Keratinocyte (primary cell): ENCODE measurements around the gene TFB1M. TPM values are rescaled to one million over a fixed set of nuclear protein-coding genes. Genes with fewer than 3 reads are reported as not detected.

ENCODE experiments used
- DNase-seq: peaks from one replicate; pipeline ENCODE4 v3.0.0-alpha.2; 2011; ENCODE audit warnings: low read depth, missing footprints, low spot score
- FAIRE-seq: peaks from 2 replicates; lab custom pipeline; 2011; peaks lifted over from hg19 to GRCh38; lab: Jason Lieb, UNC
- H2AFZ ChIP-seq: 2 replicates; pipeline ENCODE4 v1.6.0; 2012; ENCODE audit warnings: low read length, control low read depth, inconsistent platforms; ENCODE audit not compliant: control insufficient read depth
- H3K27ac ChIP-seq: 2 replicates; pipeline ENCODE4 v1.5.1; 2011; ENCODE audit warnings: low read length; ENCODE audit not compliant: control insufficient read depth, insufficient read depth
- H3K27me3 ChIP-seq: 3 replicates; pipeline ENCODE4 v1.6.0; 2011; ENCODE audit warnings: low read length; ENCODE audit not compliant: control insufficient read depth, insufficient read depth; ENCODE audit errors: extremely low read depth
- H3K36me3 ChIP-seq, 2 experiments: 2 replicates in 1 of 2; 3 replicates in 1 of 2; pipeline ENCODE4 v1.5.1; 2011; ENCODE audit warnings: low read length in 2 of 2, mild to moderate bottlenecking in 1 of 2; ENCODE audit not compliant: control insufficient read depth in 2 of 2, insufficient read depth in 2 of 2; ENCODE audit errors: extremely low read depth in 1 of 2
- H3K4me1 ChIP-seq: 3 replicates; pipeline ENCODE4 v1.5.1; 2011; ENCODE audit warnings: low read length; ENCODE audit not compliant: control insufficient read depth, insufficient read depth; ENCODE audit errors: extremely low read depth
- H3K4me2 ChIP-seq: 3 replicates; pipeline ENCODE4 v1.6.0; 2011; ENCODE audit warnings: low read depth, low read length; ENCODE audit not compliant: control insufficient read depth, insufficient read depth; ENCODE audit errors: extremely low read depth
- H3K4me3 ChIP-seq, 3 experiments: fragments of 200-600 bp in 1 of 3; sonication (generic) in 1 of 3; 2 replicates in 2 of 3; 3 replicates in 1 of 3; pipeline ENCODE4 v1.5.1; 2011 to 2016; ENCODE audit warnings: low read length in 3 of 3, mild to moderate bottlenecking in 3 of 3, control low read depth in 2 of 3, inconsistent platforms in 1 of 3, low read depth in 1 of 3, mixed read lengths in 1 of 3, mixed run types in 1 of 3, moderate library complexity in 1 of 3; ENCODE audit not compliant: control insufficient read depth in 2 of 3, insufficient read depth in 2 of 3; ENCODE audit errors: extremely low read depth in 1 of 3
- H3K79me2 ChIP-seq: 2 replicates; pipeline ENCODE4 v1.6.0; 2012; ENCODE audit warnings: low read length; ENCODE audit not compliant: control insufficient read depth, insufficient read depth
- H3K9ac ChIP-seq: 3 replicates; pipeline ENCODE4 v1.6.0; 2011; ENCODE audit warnings: low read length; ENCODE audit not compliant: control insufficient read depth, insufficient read depth; ENCODE audit errors: extremely low read depth
- H3K9me1 ChIP-seq: 3 replicates; pipeline ENCODE4 v1.6.0; 2011; ENCODE audit warnings: low read length; ENCODE audit not compliant: control insufficient read depth, insufficient read depth; ENCODE audit errors: extremely low read depth
- H3K9me3 ChIP-seq: 2 replicates; pipeline ENCODE4 v1.5.1; 2012; ENCODE audit warnings: low read depth, low read length; ENCODE audit not compliant: control insufficient read depth
- H4K20me1 ChIP-seq: 3 replicates; pipeline ENCODE4 v1.6.0; 2011; ENCODE audit warnings: low read length; ENCODE audit not compliant: control insufficient read depth, insufficient read depth; ENCODE audit errors: extremely low read depth
- EZH2 ChIP-seq: IDR thresholded peaks from one replicate; pipeline ENCODE4 v1.6.1; 2012; ENCODE audit warnings: inconsistent platforms, mild to moderate bottlenecking, low read length, moderate library complexity
- dilution Hi-C: fragments of 300-500 bp; cut with MboI; formaldehyde crosslinking; loops from one replicate; pipeline ENCODE4 v1.7.0; 2020; ENCODE audit warnings: low sequenced_read_pairs; ENCODE audit not compliant: extremely low pct_ligation_motif_present
- polyA plus RNA-seq, 5 experiments: library from polyadenylated mRNA; depleted of rRNA in 3 of 5; stranded (reverse) in 3 of 5; stranded (forward) in 1 of 5; unstranded in 1 of 5; fragments of >200 nt; gene quantifications; 1 replicate in 1 of 5; 2 replicates in 3 of 5; 3 replicates in 1 of 5; pipeline versions ENCODE4 v1.2.1 to v1.2.3, GENCODE V29; 2011 to 2012; ENCODE audit warnings: missing spikeins in 2 of 5, low read depth in 1 of 5, low replicate concordance in 1 of 5
- TF ChIP-seq, protein P1 (sequence below), 3 experiments: IDR thresholded peaks in 1 of 3; conservative IDR thresholded peaks in 1 of 3; optimal IDR thresholded peaks in 1 of 3; 2 replicates in 2 of 3; 3 replicates in 1 of 3; pipeline versions ENCODE3 to v1.5.1; 2011; ENCODE audit warnings: low read length in 3 of 3, mild to moderate bottlenecking in 3 of 3, moderate library complexity in 2 of 3, control low read depth in 1 of 3, inconsistent platforms in 1 of 3; ENCODE audit not compliant: insufficient read depth in 2 of 3; ENCODE audit errors: extremely low read depth in 1 of 3

The TFB1M gene
- polyA plus RNA-seq, 1 donor (not counting 4 experiments of a cell fraction or from before 2014, with no cell fraction given), result 38.6 TPM

DNA sequence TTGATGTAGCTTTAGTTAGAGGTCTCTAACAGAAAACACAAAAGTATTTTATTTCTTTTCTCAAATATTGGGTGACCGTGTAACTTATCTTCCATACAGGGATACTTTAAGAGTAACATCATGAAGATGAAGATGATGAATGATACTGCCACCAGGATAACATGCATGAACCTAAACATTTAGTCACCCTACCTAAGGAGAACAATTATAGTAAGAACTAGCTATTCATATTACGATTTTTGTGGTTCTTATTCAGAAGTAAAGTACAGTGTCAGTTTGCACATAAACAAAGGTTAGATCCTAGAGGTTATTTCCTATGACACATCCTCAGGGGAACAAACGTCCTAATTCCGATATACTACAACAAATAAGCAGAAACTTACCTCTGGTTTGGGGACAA is 29.5 kb downstream of the TFB1M start:
- Histone ChIP-seq H3K9ac (no peak overlapping the region), H3K4me2 (no peak overlapping the region), H3K9me3 (no peaks in the 10 kb centered on the region), H3K4me1 (no peaks in the 10 kb centered on the region), H3K27ac (no peak overlapping the region), H3K79me2 (peaks cover 18% of the 10 kb centered on the region), H3K27me3 (no peaks in the 10 kb centered on the region), H3K9me1 (no peaks in the 10 kb centered on the region), H3K4me3 (no peak overlapping the region), H2AFZ (no peak overlapping the region), H4K20me1 (no peaks in the 10 kb centered on the region), H3K36me3 (peaks cover 9 to 14% of the 10 kb centered on the region in 2 experiments)
- no peak for TF ChIP-seq EZH2
- TF ChIP-seq, protein P1, sequence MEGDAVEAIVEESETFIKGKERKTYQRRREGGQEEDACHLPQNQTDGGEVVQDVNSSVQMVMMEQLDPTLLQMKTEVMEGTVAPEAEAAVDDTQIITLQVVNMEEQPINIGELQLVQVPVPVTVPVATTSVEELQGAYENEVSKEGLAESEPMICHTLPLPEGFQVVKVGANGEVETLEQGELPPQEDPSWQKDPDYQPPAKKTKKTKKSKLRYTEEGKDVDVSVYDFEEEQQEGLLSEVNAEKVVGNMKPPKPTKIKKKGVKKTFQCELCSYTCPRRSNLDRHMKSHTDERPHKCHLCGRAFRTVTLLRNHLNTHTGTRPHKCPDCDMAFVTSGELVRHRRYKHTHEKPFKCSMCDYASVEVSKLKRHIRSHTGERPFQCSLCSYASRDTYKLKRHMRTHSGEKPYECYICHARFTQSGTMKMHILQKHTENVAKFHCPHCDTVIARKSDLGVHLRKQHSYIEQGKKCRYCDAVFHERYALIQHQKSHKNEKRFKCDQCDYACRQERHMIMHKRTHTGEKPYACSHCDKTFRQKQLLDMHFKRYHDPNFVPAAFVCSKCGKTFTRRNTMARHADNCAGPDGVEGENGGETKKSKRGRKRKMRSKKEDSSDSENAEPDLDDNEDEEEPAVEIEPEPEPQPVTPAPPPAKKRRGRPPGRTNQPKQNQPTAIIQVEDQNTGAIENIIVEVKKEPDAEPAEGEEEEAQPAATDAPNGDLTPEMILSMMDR (optimal IDR thresholded peaks at IDR 0.05 in 1 of 3, IDR thresholded peaks at IDR 0.05 in 1 of 3, conservative IDR thresholded peaks at IDR 0.05 in 1 of 3; ENCODE audit: extremely low read depth in 1 of 3, insufficient read depth in 2 of 3, low read length in 3 of 3), result no peak
- dilution Hi-C loops, result no loop called here
- no peak for DNase-seq
- FAIRE-seq, result no peak

DNA sequence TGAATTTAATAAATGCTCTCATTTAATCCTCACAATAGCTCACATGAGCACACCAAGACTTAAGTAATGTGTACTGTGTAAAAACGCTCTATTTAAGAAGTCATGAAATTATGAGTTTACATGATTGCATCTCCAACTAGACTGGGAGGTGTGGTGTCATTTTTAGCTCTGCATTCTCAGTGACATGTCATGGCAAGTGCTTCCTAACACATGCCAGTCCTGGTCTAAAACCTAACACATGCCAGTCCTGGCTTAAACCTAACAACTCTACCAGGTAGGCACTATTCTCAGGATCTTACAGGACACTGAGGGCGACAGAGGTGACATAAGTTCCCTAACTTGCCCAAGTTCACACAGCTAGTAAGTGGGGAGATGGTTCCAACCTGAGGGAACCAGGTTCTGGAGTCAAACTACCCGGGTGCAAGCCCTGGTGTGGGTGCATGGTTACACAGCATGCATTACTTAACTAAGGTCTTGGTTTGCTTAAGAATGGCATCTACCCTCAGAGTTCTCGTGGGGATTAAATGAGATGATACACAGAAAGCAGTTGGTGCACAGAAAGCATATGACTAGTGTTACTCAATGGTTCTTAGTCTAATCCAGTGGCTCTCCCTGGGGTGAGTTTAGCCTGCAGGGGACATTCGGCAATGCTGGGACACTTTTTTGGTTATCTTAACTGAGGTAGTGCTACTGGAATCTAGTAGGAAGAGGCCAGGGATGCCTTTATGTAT is 35.8 kb downstream of the TFB1M start:
- Histone ChIP-seq H3K9me3 (no peaks in the 10 kb centered on the region), H4K20me1 (no peaks in the 10 kb centered on the region), H3K4me1 (peaks cover 51% of the 10 kb centered on the region), H3K9ac (no peak overlapping the region), H3K27ac (peak overlapping the region; percentile 19), H3K9me1 (no peaks in the 10 kb centered on the region), H2AFZ (peak overlapping the region; percentile 7), H3K4me2 (peak overlapping the region; percentile 52), H3K27me3 (no peaks in the 10 kb centered on the region), H3K36me3 (peaks cover 4 to 9% of the 10 kb centered on the region in 2 experiments), H3K79me2 (peaks cover 10% of the 10 kb centered on the region), H3K4me3 (no peak overlapping the region)
- FAIRE-seq (peak; percentile 94), DNase-seq (no peak)
- dilution Hi-C loops, result no loop called here
- TF ChIP-seq, protein P1 (optimal IDR thresholded peaks at IDR 0.05 in 1 of 3, IDR thresholded peaks at IDR 0.05 in 1 of 3, conservative IDR thresholded peaks at IDR 0.05 in 1 of 3; ENCODE audit: extremely low read depth in 1 of 3, insufficient read depth in 2 of 3, low read length in 3 of 3), result no peak
- no peak for TF ChIP-seq EZH2
